CD1c-positive myeloid dendritic cell (primary cell): ENCODE data around the gene SMARCA4.
A peak's percentile ranks its signal among the peaks of the same experiment; 100 is the strongest.
"Not testable (repeated sequence)": the region's sequence is repeated elsewhere in the genome, so short reads cannot be mapped to it uniquely, and the experiment has no call there.

Experiments used
- DNase-seq: peaks from one replicate; pipeline ENCODE4 v3.0.0-alpha.2; 2016; ENCODE audit errors: extremely low spot score

The SMARCA4 gene

DNA sequence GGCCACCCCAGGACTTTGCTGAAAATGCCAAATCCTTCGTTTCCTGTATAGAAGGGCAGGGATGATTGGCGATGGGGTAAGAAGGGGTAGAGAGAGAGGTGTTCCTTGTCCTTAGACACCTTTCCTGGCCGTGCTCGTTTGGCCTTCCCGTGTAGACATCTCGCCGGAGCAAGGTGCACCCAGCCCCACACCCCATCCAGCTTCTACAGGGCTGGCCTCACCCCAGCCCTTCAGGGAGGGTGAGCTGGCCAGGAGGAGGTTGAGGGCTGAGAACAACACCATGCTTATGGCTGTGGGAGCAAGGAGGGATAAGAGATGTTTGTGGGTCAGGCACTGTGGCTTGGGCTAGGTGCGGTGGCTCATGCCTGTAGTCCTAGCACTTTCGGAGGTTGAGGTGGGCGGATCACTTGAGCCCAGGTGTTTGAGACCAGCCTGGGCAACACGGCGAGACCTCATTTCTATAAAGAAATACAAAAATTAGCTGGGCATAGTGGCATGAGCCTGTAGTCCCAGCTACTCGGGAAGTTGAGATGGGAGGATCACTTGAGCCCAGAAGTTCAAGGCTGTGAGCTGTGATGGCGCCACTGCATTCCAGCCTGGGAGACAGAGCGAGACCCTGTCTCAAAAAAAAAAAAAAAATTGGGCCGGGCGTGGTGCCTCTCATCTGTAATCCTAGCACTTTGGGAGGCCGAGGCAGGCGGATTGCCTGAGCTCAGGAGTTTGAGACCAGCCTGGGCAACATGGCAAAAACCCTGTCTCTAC is 15.5 kb downstream of the SMARCA4 start:
- DNase-seq: no peak

DNA sequence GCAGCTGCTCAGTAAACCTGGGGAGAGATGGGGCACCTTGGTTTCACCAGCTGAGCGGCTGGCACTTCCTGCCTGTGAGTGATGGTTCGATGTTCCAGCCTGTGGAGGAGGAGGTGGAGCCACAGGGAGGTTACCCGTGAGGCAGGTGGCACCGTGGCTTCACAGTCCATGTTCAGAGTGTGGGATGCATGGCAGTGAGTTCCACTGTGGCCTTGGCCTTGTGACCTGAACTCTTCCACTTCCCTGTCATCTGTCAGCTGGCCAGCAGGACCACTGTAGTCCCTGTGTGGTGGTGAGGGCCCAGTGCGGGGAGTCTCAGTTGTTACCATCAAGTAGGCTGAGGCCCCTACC is 16.9 kb downstream of the SMARCA4 start:
- no peak for DNase-seq

DNA sequence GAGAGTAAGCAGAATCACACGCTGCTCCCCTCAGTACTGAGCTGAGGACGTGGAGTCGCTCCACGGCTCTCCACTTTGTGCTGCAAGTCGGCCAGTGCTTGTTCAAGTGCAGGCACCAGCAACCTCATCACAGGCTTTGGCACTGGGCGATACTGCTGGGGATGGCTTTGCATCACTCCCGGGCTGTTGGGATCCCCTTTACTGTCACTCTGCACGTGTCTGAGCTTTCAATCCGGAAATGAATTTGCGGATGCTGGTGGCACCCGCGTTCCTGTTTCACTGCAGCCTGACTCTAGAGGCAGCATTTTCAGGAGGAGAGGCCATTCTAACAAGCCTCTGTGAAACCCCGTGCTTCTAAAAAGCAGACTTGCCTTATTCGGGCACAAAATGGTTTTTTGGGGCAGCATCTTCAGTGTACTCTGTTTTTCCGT is 19.1 kb downstream of the SMARCA4 start:
- peak; percentile 66 for DNase-seq

DNA sequence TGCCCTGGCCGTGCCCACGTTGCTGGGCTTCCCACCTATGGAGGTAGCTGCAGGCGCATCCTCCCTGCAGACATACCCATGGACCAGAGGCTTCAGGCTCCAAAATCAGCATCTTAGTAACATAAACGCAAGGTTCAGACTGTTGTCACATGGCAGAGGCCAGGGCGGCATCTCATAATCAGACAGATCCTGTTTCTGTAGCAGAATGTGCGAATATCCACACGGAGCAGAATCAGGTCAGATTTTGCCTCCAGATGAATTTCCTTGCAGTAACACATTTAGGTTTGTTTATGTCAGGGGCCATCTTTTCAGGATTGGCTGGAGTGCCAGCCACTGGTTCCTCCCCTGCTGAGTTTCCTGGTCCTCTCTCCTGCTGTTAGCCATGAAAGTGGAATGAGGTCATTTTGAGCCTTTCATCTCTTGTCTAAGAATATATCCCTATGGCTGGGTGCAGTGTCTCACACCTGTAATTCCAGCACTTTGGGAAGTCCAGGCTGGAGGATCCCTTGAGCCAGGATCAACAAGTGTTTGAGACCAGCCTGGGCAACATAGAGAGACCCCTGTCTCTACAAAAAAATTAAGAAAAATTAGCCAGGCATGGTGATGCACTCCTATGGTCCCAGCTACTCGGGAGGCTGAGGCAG is 20.5 kb downstream of the SMARCA4 start:
- DNase-seq: no peak

DNA sequence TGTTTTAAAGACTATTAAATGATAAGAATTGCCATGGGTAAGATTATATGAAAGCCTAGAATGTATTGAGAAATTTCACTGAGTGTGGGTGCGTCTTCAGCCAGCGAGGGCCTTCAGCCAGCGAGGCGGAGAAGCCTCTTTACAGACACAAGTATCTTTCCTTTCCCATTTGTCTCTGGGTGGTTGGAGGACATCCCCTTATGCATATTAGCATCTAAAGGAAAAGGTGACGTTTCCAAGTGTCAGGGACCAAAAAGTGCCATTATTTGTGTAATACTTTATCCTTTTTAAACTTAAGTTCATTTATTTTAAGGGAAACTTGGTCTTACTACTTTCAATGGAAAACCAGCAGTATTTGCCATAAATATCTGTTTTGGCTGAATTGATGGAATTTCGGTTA is 22.2 kb downstream of the SMARCA4 start:
- no peak for DNase-seq

DNA sequence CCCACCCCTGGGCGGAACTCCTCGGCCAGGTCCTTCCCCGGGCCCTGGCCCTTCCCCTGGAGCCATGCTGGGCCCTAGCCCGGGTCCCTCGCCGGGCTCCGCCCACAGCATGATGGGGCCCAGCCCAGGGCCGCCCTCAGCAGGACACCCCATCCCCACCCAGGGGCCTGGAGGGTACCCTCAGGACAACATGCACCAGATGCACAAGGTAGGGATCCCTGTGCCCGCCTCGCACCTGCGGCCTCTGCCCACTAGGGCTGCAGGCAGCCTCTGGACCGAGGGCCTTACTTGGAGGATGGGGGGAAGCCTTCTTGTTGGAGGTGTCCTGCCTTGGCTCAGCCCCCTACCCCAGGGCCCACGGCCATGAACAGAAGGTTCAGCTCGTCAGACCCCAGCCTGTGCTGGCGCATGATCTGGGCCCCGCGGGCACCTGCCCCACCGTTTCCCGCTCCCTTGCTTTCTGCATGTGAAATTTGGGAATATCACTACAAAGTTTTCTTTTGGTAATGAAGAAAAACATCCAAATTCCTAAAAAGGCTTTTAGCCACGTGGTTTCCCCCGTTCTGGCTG is 23.4 kb downstream of the SMARCA4 start:
- no peak for DNase-seq

DNA sequence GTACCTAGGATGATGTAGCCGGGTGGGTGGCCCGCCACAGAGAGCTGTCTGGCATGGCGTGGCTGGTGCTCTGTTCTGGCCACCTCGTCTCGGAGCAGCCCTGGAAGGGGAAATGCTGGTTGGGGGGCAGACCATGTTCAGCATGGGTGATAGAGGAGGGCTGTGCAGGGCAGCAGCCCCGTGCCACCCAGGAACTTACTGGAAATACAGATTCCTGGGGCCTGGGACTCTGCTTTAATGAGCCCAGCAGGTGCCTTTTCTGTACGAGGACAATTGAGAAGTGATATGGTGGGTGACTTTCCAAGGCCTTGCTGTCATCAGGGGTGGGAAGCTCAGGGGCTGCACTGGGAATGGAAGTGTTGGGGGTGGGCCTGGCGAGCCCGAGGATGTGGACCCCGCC is 24.7 kb downstream of the SMARCA4 start:
- no peak for DNase-seq

DNA sequence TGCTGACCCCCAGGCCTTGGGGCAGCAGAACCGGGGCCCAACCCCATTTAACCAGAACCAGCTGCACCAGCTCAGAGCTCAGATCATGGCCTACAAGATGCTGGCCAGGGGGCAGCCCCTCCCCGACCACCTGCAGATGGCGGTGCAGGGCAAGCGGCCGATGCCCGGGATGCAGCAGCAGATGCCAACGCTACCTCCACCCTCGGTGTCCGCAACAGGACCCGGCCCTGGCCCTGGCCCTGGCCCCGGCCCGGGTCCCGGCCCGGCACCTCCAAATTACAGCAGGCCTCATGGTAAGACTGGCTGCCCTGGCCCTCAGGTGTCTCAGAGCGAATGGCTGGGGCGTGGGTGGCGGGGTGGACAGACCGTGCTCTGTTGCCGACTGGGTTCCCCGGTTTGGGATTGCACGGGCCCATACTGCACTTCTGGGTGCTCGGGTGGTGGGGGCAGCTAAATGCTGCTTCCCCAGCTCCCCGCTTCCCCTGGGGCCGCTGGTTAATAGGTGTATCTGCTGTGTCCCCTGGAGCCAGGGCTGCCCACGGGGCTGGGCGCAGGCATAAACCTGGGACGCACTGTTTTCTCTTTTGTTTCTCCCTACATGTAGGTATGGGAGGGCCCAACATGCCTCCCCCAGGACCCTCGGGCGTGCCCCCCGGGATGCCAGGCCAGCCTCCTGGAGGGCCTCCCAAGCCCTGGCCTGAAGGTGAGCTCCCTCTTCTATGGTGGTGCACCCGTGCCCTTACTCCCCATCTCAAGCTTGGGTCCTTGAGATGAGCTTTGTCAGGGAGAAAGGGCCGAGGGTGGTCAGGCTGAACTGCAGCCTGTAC is 25.7 kb downstream of the SMARCA4 start:
- no peak for DNase-seq

DNA sequence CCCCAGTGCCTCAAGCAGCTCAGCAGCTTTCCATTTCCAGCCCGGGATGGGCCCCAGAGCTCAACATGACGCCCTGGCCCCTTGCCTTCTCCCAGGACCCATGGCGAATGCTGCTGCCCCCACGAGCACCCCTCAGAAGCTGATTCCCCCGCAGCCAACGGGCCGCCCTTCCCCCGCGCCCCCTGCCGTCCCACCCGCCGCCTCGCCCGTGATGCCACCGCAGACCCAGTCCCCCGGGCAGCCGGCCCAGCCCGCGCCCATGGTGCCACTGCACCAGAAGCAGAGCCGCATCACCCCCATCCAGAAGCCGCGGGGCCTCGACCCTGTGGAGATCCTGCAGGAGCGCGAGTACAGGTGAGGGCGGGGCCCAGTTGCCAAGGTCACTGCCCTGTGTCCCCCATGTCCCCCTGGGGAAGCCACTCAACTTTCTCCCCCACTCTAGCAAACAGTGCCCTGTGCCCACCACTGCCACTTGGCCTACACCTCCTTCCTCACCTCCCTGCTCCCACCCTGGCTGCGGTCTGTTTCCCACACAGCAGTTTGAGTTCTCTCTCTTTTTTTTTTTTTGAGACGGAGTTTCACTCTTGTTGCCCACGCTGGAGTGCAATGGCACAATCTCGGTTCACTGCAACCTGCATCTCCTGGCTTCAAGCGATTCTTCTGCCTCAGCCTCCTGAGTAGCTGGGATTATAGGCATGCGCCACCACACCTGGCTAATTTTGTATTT is 26.9 kb downstream of the SMARCA4 start:
- no peak for DNase-seq

DNA sequence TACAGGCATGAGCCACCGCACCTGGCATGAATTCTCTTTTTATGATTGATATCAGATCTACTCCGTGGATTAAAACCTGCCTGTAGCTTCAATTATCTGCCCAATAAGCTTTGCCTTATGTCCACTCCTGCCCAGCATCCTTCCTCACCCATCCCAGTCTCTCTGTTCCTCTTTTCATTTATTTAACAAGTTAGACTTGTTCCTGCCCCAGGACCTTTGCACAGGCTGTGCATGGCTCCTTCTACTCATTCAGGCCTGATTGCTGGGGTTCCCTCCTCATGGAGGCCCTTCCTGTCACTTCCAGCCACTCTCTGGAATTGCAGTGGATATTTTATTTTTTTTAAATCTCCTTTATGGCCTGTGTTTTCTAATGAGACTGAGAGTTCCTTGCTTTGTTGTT is 27.6 kb downstream of the SMARCA4 start:
- no peak for DNase-seq

DNA sequence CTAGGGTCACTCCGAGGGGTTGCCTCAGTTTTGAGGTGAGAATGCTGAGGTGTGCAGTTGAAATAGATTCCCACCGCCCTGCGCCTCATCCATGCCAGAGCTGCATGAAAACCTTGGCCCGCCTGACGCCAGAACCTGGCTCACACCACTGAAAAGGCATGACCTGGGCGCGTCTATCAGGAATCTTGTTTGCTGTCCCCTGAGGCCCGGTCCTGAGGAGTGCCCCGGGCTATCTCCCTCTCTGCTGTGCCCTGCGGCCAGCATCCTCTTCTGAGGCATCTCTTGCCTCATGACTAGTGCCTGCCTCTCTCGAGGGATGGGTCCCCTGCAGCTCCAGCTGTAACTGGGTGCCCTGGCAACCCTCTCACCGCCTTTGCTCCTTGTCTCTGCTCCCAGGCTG is 28.1 kb downstream of the SMARCA4 start:
- DNase-seq: no peak

DNA sequence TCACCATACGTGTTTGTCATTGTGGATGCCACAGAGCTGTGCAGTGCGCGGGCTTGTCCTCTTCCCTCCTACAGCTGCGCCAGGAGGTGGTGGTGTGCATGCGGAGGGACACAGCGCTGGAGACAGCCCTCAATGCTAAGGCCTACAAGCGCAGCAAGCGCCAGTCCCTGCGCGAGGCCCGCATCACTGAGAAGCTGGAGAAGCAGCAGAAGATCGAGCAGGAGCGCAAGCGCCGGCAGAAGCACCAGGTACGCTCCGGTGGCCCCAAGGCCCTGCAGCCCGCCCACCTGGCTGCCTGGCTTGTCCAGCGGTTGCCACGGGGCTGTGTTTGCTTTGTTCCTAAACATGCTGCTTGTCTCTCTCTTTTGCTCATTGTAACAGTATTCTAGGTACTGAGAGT is 30.2 kb downstream of the SMARCA4 start:
- no peak for DNase-seq

DNA sequence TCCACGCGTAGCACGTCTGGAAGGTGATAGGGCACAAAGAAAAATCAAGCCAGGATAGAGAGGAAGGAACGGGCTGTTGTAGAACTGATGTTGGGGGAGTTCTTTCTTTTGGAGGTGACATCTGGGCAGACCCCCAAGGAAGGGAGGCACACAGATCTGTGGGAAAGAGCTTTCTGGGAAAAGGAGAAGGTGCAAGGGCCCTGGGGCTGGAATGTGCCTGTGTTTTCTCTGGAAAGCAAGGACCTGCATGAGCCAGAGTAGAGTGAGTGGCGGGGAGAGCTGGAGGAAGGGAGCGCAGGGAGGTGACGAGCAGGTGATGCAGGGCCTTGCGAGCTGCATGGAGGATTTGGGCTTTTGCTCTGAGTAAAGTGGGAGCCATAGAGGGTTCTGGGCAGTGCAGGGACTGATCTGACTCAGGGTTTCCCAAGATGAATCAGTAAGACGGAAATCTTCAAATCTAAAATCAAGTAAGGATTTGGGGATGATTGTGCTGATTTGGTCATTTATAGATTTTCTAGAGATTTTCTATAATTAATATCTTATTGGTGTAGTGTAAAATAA is 30.8 kb downstream of the SMARCA4 start:
- DNase-seq: no peak

DNA sequence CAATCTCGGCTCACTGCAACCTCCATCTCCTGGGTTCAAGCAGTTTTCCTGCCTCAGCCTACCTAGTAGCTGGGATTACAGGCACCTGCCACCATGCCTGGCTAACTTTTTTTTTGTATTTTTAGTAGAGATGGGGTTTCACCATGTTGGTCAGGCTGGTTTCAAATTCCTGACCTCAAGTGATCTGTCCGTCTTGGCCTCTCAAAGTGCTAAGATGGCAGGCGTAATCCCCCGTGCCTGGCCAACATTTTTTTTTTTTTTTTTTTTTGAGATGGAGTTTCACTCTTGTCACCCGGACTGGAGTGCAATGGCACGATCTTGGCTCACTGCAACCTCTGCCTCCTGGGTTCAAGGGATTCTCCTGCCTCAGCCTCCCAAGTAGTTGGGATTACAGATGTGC is 31.3 kb downstream of the SMARCA4 start:
- not testable (repeated sequence) for DNase-seq

DNA sequence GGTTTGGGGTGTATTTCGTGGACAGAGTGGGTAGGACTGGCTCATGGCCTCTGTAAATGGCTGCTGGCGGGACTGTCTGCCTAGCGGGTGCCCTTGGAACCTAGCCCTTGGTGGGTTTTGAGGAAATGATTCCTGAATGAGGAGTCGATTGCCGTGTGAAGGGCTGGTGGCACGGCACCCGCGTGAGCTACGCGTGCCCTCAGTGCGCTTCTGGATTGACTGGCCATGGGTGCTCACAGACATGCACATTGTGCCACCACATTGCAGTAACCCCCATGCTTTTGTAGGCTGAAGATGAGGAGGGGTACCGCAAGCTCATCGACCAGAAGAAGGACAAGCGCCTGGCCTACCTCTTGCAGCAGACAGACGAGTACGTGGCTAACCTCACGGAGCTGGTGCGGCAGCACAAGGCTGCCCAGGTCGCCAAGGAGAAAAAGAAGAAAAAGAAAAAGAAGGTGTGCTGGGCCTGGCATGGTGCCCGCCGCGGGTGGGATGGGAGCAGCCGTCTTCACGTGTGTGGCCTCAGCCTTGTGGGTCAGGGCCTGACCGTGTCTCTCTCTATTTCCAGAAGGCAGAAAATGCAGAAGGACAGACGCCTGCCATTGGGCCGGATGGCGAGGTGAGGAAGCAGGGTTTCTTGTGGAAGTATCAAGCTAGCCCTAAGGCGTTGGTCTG is 35.2 kb downstream of the SMARCA4 start:
- no peak for DNase-seq

DNA sequence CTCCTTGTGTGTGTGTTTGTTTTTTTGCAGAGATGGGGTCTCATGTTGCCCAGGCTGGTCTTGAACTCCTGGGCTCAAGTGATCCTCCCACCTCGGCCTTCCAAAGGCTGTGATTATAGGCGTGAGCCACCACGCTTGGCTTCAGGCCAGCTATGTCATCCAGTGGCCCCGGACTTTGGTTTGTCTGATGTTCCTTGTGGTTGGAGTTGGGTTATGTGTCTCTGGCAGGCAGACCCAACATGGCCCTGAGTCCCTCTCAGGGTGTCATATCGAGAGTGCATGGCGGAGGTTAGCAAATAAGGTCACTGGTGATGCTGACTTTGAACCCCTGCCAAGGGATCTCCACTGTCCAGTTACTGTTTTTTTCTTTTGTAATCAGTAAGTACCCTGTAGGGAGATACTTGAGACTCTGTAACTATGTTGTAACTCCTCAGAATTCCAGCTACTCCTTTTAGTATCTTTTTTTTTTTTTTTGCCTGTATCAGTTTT is 37.3 kb downstream of the SMARCA4 start:
- no peak for DNase-seq

DNA sequence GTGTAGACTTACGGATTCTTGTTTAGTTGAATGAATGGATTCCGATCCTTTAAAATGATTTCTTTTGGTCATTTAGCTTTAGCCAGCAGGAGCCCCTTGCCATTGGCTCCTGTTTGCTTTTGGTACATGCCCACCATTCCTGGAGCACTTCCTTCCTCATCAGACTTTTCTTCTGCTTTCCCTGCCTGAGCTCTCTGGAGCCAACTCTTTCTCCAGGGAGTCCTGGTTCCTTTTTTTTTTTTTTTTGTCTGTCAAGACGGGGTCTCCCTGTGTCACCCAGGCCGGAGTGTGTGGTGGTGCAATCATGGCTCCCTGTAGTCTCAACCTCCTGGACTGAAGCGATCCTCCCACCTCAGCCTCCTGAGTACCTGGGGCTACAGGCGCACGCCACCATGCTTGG is 37.8 kb downstream of the SMARCA4 start:
- DNase-seq: peak; percentile 19

DNA sequence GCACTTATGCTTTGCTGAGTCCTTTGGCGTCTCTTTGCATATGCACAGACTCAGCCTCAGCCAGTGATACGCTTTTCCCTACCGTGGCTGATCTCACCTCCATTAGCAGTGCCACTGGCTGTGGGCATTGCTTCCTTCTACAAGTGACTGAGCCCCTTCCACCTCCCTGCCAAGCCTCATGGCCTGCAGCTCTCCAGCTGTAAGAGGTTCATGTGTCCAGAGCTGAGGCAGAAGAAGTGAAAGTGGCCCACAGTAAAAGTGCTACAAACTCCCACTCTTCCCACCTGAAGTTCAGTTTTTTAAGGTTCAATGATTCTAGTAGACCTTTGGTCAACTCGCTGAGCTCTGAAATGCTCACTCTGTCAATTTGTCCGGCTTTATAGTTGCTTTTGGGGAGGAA is 44.7 kb downstream of the SMARCA4 start:
- no peak for DNase-seq

DNA sequence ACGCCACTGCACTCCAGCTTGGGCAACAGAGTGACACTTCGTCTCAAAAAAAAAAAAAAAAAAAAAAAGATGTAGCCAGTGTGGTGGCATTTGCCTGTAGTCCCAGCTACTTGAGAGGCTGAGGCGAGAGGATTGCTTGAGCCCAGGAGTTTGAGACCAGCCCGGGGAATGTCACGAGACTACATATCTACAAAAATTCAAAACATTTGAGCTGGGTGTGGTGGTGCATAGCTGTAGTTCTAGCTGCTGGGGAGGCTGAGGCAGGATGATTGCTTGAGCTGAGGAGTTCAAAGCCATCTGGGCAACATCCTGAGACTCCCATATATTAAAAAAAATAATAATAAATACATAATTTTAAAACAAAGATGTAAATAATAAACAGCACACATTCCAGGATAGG is 46.6 kb downstream of the SMARCA4 start:
- no peak for DNase-seq

DNA sequence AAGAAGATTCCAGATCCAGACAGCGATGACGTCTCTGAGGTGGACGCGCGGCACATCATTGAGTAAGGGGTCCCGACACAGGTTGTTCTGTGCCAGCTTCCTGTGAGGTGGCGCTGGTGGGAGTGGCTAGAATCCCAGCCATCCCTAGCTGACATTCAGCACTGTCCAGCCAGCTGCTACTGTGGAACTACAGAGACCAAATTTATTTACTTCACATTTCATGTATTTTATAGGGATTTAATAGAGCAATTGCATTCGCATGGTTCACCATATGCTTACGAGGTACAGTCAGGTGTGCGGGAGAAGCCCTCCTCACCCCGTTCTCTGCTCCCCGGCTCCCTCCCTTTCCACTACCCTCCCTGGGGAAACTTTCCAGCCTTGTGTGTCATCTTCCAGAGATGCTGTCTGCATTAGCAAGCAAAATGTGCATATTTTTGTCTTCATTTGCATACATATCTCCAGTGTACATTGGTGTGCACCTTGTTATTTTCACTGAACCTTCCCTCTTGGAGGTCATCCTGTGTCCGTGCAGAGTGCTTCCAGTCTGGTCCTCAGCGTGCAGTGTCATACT is 47.2 kb downstream of the SMARCA4 start:
- DNase-seq: no peak
